IMR-90 (cell line): ENCODE results near the gene GRAMD4.

Source experiments
- BHLHE40 ChIP-seq: fragments of 150-350 bp; IDR thresholded peaks from 2 replicates; pipeline ENCODE4 v1.6.1; 2016; ENCODE audit warnings: mild to moderate bottlenecking, low read depth, low read length
- CEBPB ChIP-seq: IDR thresholded peaks from 2 replicates; pipeline ENCODE4 v1.6.1; 2012; ENCODE audit warnings: low read depth, low read length, improper control_type of control experiment
- CHD1 ChIP-seq: IDR thresholded peaks from 2 replicates; pipeline ENCODE4 v1.6.1; 2012; ENCODE audit warnings: low read depth, low read length, improper control_type of control experiment
- CTCF ChIP-seq: conservative IDR thresholded peaks from 2 replicates; pipeline ENCODE4 v1.5.1; 2012; ENCODE audit warnings: mild to moderate bottlenecking, low read depth, low read length, improper control_type of control experiment
- FOS ChIP-seq: fragments of 150-350 bp; IDR thresholded peaks from 2 replicates; pipeline ENCODE4 v1.6.1; 2016; ENCODE audit warnings: low read depth, low read length
- MAFK ChIP-seq: IDR thresholded peaks from 2 replicates; pipeline ENCODE4 v1.6.1; 2012; ENCODE audit warnings: low read depth, low read length, improper control_type of control experiment
- MXI1 ChIP-seq: IDR thresholded peaks from 2 replicates; pipeline ENCODE4 v1.6.1; 2012; ENCODE audit warnings: low read depth, mild to moderate bottlenecking, low read length, moderate library complexity, borderline replicate concordance
- POLR2A ChIP-seq: IDR thresholded peaks from 2 replicates; pipeline ENCODE4 v1.6.1; 2012; ENCODE audit warnings: mild to moderate bottlenecking, low read depth, low read length
- RAD21 ChIP-seq: IDR thresholded peaks from 2 replicates; pipeline ENCODE4 v1.6.1; 2012; ENCODE audit warnings: low read length, improper control_type of control experiment
- RCOR1 ChIP-seq: IDR thresholded peaks from 2 replicates; pipeline ENCODE4 v1.6.1; 2012; ENCODE audit warnings: mild to moderate bottlenecking, low read length, improper control_type of control experiment; ENCODE audit not compliant: insufficient replicate concordance
- SMC3 ChIP-seq: fragments of 150-350 bp; IDR thresholded peaks from 2 replicates; pipeline ENCODE4 v1.6.1; 2016; ENCODE audit warnings: low read depth, mild to moderate bottlenecking, antibody characterized with exemption, low read length, moderate library complexity

DNA sequence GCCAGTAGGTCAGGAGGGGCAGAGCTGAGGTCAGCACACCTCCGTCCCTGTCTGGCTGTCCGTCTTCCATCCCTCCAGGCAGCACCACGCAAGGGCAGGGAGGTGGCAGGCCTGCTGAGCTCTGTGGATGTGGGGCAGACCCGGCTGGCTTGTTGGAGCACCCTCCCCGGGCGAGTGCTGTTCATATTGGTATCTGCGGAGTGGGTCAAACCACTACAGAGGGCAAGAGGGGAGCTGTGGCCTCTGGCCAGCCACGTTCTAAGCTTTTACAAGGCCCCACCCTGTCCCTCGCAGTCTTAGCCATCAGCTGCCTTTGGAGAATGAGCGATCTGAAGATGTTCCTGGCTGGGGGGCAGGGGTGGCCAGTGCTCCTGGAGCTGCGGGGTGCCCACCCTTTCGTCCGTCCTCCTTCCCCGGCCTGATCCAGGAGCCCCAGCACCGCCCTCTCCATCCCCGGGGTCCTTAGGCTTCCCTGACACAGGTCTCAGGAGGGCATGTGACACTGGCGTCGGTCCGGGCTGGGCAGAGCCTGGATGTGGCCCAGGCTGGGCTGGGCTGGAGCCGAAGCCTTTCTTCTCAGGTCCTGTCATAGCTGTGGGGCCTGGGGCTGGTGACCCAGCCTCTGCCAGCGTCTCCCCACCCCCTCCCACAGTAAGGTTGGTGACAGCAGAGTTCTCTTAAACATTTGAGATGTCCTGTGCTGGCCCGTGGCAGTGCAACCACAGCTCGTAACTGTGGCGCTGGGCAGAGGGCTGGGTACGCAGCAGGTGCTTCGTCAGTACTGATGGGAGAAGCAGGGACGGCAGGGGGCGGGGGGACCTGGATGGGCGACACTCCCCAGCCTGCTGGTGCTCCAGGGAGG is 31.7 kb upstream of the GRAMD4 start:
- TF ChIP-seq CTCF = no peak
- TF ChIP-seq POLR2A = no peak
- TF ChIP-seq RAD21 = no peak
- TF ChIP-seq MAFK = no peak
- TF ChIP-seq SMC3 = no peak
- no peak for TF ChIP-seq CEBPB
- no peak for TF ChIP-seq CHD1
- TF ChIP-seq BHLHE40 = no peak
- no peak for TF ChIP-seq FOS
- no peak for TF ChIP-seq RCOR1
- TF ChIP-seq MXI1 = no peak
